ENCODE results near the gene ACTL7A. TPM values are rescaled to one million over a fixed set of nuclear protein-coding genes. Genes with fewer than 3 reads are reported as not detected.

Gene ACTL7A
- total and polyA plus RNA-seq, 9 of the 15 experiments (the other 6 are each of a cell fraction or from before 2014, with no cell fraction given), result not detected

- TF ChIP-seq ETV5 (CRISPR knock-in tag; IDR thresholded peaks at IDR 0.05; ENCODE audit: low read depth), result no peak
Observed at GRCh38 chr9:108884701-108885100, 22.6 kb downstream of the ACTL7A start (continued).

DNA sequence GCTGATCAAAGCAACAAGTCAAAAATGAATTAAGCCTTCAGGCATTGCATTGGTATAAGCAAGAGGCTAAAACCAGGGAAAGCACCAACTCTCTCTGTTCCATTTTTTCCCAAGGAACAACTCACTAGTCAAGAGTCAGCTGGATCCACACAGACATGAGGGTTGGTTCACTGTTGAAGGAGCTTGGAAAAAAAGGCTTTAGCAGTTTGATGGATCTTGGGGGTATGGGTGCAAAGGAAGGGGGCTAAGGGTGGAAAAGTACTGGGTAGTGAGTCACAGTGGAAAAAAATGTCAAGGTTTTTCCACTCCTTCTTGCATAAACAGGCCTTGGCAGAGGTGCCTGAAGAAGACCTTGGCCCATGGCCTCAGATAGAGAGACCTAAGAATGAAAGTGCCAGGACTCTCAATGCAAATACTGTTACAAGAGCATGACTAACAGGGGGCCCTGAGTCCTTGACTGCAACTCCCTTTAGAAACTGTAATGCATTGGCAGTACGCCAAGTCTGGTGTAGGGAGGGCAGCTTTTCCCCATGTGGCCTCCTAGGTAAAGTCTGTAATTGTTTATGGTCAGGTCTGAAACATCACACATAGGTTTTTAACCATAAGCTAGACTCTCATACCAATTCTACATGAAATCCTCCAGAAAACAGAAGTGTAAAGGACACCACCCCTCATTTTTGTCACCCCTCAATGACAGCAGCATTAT, 23.7 kb downstream of the ACTL7A start:
- peak overlapping the region; percentile 5; the same call in 1 of the 2 replicates for H3K4me2 ChIP-seq (ENCODE audit: insufficient read depth, low read length)
- intact Hi-C loops (cut with micrococcal nuclease), result loop anchor here (5.0 to 10.0 kb wide), 3 partner anchors 67 to 439 kb away; partner anchors contain the start of gene EPB41L4B
- FAIRE-seq (peak; percentile 85), ATAC-seq (peak; percentile 92), DNase-seq (ENCODE audit: extremely low read depth in 1 of 4, low spot score in 3 of 4) (peak; percentile 48 to 88 (median 66))
- no peaks in the 10 kb centered on the region for H4K20me1 ChIP-seq (replicated peaks; ENCODE audit: control insufficient read depth, insufficient read depth, low read length)
- H3K36me3 ChIP-seq (ENCODE audit: control insufficient read depth, insufficient read depth, low read length), result peaks cover 67% of the 10 kb centered on the region
- in situ Hi-C loops (cut with MboI), result no loop called here
- CTCF ChIA-PET (ENCODE audit: low intra/inter-chr PET ratio), result no interaction called here
- no peak overlapping the region for H3K4me3 ChIP-seq
- peak overlapping the region; percentile 50; the same call in 2 of the 3 replicates for H3K27ac ChIP-seq (ENCODE audit: extremely low read depth, low read depth, low read length)
- no peaks in the 10 kb centered on the region for H3K27me3 ChIP-seq (ENCODE audit: control insufficient read depth in 2 of 2, insufficient read depth in 2 of 2, low read length in 2 of 2)
- no peaks in the 10 kb centered on the region for H3K9me1 ChIP-seq (ENCODE audit: control insufficient read depth, insufficient read depth, low read length)
- H3K9me3 ChIP-seq (replicated peaks; ENCODE audit: control insufficient read depth, insufficient read depth, low read depth, low read length), result no peaks in the 10 kb centered on the region
- no peak overlapping the region for H2AFZ ChIP-seq (ENCODE audit: low read depth, low read length)
- peaks cover 3 to 10% of the 10 kb centered on the region in 2 experiments; a peak in 1 of 5 replicates for H3K4me1 ChIP-seq (replicated peaks in 1 of 2; ENCODE audit: control insufficient read depth in 2 of 2, insufficient read depth in 2 of 2, low read length in 2 of 2)
- 44% methylated on average over 1 of the region's 1 CpG for WGBS (ENCODE audit: insufficient coverage, low coverage, missing lambda C conversion rate)
- H3K79me2 ChIP-seq (ENCODE audit: control insufficient read depth, insufficient read depth, low read length), result no peaks in the 10 kb centered on the region
- 0 out of 4 replicates have a peak overlapping the region, but pooled peaks of 1 of the 2 experiments have one; percentile 18 for H3K9ac ChIP-seq (ENCODE audit: insufficient read depth in 1 of 2, low read depth in 2 of 2, low read length in 2 of 2)
- no TSS peak for BruUV-seq (replicated peaks)
- POLR2A ChIA-PET, result interaction anchor here (0.5 to 0.6 kb wide), 3 partner anchors 31 to 1541 kb away, joined by 3 read pairs; no protein-coding TSS in a partner anchor
- peak; percentile 15; the same call in 1 of the 2 replicates for TF ChIP-seq CREM (IDR thresholded peaks at IDR 0.05; ENCODE audit: low read depth)
- TF ChIP-seq, protein P1, sequence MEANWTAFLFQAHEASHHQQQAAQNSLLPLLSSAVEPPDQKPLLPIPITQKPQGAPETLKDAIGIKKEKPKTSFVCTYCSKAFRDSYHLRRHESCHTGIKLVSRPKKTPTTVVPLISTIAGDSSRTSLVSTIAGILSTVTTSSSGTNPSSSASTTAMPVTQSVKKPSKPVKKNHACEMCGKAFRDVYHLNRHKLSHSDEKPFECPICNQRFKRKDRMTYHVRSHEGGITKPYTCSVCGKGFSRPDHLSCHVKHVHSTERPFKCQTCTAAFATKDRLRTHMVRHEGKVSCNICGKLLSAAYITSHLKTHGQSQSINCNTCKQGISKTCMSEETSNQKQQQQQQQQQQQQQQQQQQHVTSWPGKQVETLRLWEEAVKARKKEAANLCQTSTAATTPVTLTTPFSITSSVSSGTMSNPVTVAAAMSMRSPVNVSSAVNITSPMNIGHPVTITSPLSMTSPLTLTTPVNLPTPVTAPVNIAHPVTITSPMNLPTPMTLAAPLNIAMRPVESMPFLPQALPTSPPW (CRISPR knock-in tag; IDR thresholded peaks at IDR 0.05), result peak; percentile 51
- no peak for TF ChIP-seq DLX4 (CRISPR knock-in tag; IDR thresholded peaks at IDR 0.05)
- no peak for TF ChIP-seq ARNT (IDR thresholded peaks at IDR 0.05)
- TF ChIP-seq ELF1 (tag; IDR thresholded peaks at IDR 0.05), result no peak
- no peak for TF ChIP-seq RBFOX2 (IDR thresholded peaks at IDR 0.05; ENCODE audit: low read depth, low read length)
- no peak for TF ChIP-seq MEIS2 (IDR thresholded peaks at IDR 0.05; ENCODE audit: partially characterized antibody)
- 0 out of 2 replicates have a peak, but pooled peaks have one; percentile 13 for TF ChIP-seq SMARCA4 (IDR thresholded peaks at IDR 0.05)
- no peak for TF ChIP-seq RFX1 (IDR thresholded peaks at IDR 0.05)
- TF ChIP-seq, protein P2, sequence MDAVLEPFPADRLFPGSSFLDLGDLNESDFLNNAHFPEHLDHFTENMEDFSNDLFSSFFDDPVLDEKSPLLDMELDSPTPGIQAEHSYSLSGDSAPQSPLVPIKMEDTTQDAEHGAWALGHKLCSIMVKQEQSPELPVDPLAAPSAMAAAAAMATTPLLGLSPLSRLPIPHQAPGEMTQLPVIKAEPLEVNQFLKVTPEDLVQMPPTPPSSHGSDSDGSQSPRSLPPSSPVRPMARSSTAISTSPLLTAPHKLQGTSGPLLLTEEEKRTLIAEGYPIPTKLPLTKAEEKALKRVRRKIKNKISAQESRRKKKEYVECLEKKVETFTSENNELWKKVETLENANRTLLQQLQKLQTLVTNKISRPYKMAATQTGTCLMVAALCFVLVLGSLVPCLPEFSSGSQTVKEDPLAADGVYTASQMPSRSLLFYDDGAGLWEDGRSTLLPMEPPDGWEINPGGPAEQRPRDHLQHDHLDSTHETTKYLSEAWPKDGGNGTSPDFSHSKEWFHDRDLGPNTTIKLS (IDR thresholded peaks at IDR 0.05; ENCODE audit: borderline replicate concordance, low read depth), result no peak
- no peak for TF ChIP-seq MTF1 (CRISPR knock-in tag; IDR thresholded peaks at IDR 0.05; ENCODE audit: borderline replicate concordance)
- TF ChIP-seq KAT8 (IDR thresholded peaks at IDR 0.05; ENCODE audit: low read depth), result no peak
- no peak for TF ChIP-seq ZNF41 (CRISPR knock-in tag; conservative IDR thresholded peaks at IDR 0.05)
- peak; percentile 69 for TF ChIP-seq SMAD1 (IDR thresholded peaks at IDR 0.05; ENCODE audit: low read depth, low read length, partially characterized antibody)
- no peak for TF ChIP-seq MYBL2 (IDR thresholded peaks at IDR 0.05; ENCODE audit: low read depth)
- TF ChIP-seq MYBL2 (CRISPR knock-in tag; IDR thresholded peaks at IDR 0.05; ENCODE audit: borderline replicate concordance), result no peak
- no peak for TF ChIP-seq RNF2 (IDR thresholded peaks at IDR 0.05)
- TF ChIP-seq CBX1 (IDR thresholded peaks at IDR 0.05; ENCODE audit: low read depth), result no peak

Measured in K562 (cell line).